Fibroblast of lung (primary cell): ENCODE data around the gene USH2A. TPM values are rescaled to one million over a fixed set of nuclear protein-coding genes. Genes with fewer than 3 reads are reported as not detected.

Experiments used
- DNase-seq, 2 donors: peaks; one replicate each; pipeline versions ENCODE4 v3.0.0 to v3.0.0-alpha.2; 2010; ENCODE audit warnings: low read depth in 2 of 2
- H2AFZ ChIP-seq: 2 replicates; pipeline ENCODE4 v1.5.1; 2012; ENCODE audit warnings: low read length, control low read depth, inconsistent platforms
- H3K27ac ChIP-seq: 2 replicates; pipeline ENCODE4 v1.5.1; 2011; ENCODE audit warnings: low read length, control low read depth; ENCODE audit not compliant: insufficient read depth
- H3K27me3 ChIP-seq: 2 replicates; pipeline ENCODE4 v1.5.1; 2011; ENCODE audit warnings: mild to moderate bottlenecking, low read length; ENCODE audit not compliant: control insufficient read depth, insufficient read depth
- H3K36me3 ChIP-seq: 2 replicates; pipeline ENCODE4 v1.5.1; 2011; ENCODE audit warnings: low read length; ENCODE audit not compliant: control insufficient read depth, insufficient read depth
- H3K4me1 ChIP-seq: 2 replicates; pipeline ENCODE4 v1.5.1; 2011; ENCODE audit warnings: low read length; ENCODE audit not compliant: control insufficient read depth, insufficient read depth; ENCODE audit errors: extremely low read depth
- H3K4me2 ChIP-seq: 2 replicates; pipeline ENCODE4 v1.5.1; 2011; ENCODE audit warnings: low read length, control low read depth; ENCODE audit not compliant: insufficient read depth; ENCODE audit errors: extremely low read depth
- H3K4me3 ChIP-seq, 4 experiments: fragments of 200-600 bp in 1 of 4; sonication (generic) in 1 of 4; replicated peaks in 1 of 4; 2 replicates each; pipeline ENCODE4 v1.5.1; 2011 to 2016; ENCODE audit warnings: low read length in 4 of 4, low read depth in 3 of 4, mild to moderate bottlenecking in 3 of 4, control low read depth in 2 of 4, inconsistent platforms in 1 of 4, mixed read lengths in 1 of 4; ENCODE audit not compliant: insufficient read depth in 1 of 4; ENCODE audit errors: control extremely low read depth in 1 of 4
- H3K79me2 ChIP-seq: 2 replicates; pipeline ENCODE4 v1.5.1; 2012; ENCODE audit warnings: mild to moderate bottlenecking, low read length, inconsistent platforms; ENCODE audit not compliant: control insufficient read depth, insufficient read depth
- H3K9ac ChIP-seq: 2 replicates; pipeline ENCODE4 v1.5.1; 2011; ENCODE audit warnings: mild to moderate bottlenecking, low read length, control low read depth; ENCODE audit not compliant: insufficient read depth
- H3K9me3 ChIP-seq: 2 replicates; pipeline ENCODE4 v1.5.1; 2012; ENCODE audit warnings: low read depth, low read length; ENCODE audit not compliant: control insufficient read depth, insufficient read depth
- H4K20me1 ChIP-seq: 2 replicates; pipeline ENCODE4 v1.5.1; 2011; ENCODE audit warnings: low read length; ENCODE audit not compliant: control insufficient read depth, insufficient read depth; ENCODE audit errors: extremely low read depth
- CTCF ChIP-seq, 2 donors: IDR thresholded peaks in 1 of 2; conservative IDR thresholded peaks in 1 of 2; 1 replicate in 1 of 2; 2 replicates in 1 of 2; pipeline ENCODE4 v1.5.1; 2011 to 2012; ENCODE audit warnings: low read length in 2 of 2, control low read depth in 1 of 2, inconsistent platforms in 1 of 2, low read depth in 1 of 2, mild to moderate bottlenecking in 1 of 2
- EZH2 ChIP-seq: IDR thresholded peaks from 2 replicates; pipeline ENCODE4 v1.5.1; 2012; ENCODE audit warnings: low read length, control low read depth, mild to moderate bottlenecking; ENCODE audit errors: missing control alignments
- polyA plus RNA-seq, 2 donors: library from polyadenylated mRNA; depleted of rRNA in 1 of 2; stranded (reverse) in 1 of 2; unstranded in 1 of 2; fragments of >200 nt; gene quantifications; 2 replicates each; pipeline ENCODE4 v1.2.1, GENCODE V29; 2011 to 2012; ENCODE audit warnings: missing spikeins in 1 of 2
- total RNA-seq: library from RNA; depleted of rRNA; stranded (reverse); fragments of >200 nt; gene quantifications from 2 replicates; pipeline ENCODE4 v1.2.1, GENCODE V29; 2014

The USH2A gene
- total and polyA plus RNA-seq, 2 donors (not counting 1 experiment from before 2014, with no cell fraction given), result under 0.01 to 0.01 TPM

- no peak for TF ChIP-seq EZH2
- no peak for TF ChIP-seq CTCF (conservative IDR thresholded peaks at IDR 0.05 in 1 of 2, IDR thresholded peaks at IDR 0.05 in 1 of 2; ENCODE audit: low read depth in 1 of 2, low read length in 2 of 2)
- Histone ChIP-seq H3K9ac (no peak overlapping the region), H3K36me3 (no peaks in the 10 kb centered on the region), H3K4me1 (no peaks in the 10 kb centered on the region), H3K4me3 (no peak overlapping the region), H3K79me2 (no peaks in the 10 kb centered on the region), H4K20me1 (no peaks in the 10 kb centered on the region), H2AFZ (no peak overlapping the region), H3K27ac (no peak overlapping the region), H3K4me2 (no peak overlapping the region), H3K9me3 (no peaks in the 10 kb centered on the region), H3K27me3 (no peaks in the 10 kb centered on the region)
- no peak for DNase-seq
These were observed 30.5 kb upstream of the USH2A start for GRCh38 chr1:216453777-216454176.

- H3K4me2 ChIP-seq, result no peak overlapping the region
- H4K20me1 ChIP-seq, result no peaks in the 10 kb centered on the region
- no peak overlapping the region for H3K4me3 ChIP-seq
- no peak overlapping the region for H3K27ac ChIP-seq
- H3K79me2 ChIP-seq, result no peaks in the 10 kb centered on the region
- H3K9ac ChIP-seq, result no peak overlapping the region
- TF ChIP-seq CTCF (conservative IDR thresholded peaks at IDR 0.05 in 1 of 2, IDR thresholded peaks at IDR 0.05 in 1 of 2; ENCODE audit: low read depth in 1 of 2, low read length in 2 of 2) (no peak), EZH2 (no peak)
- H3K27me3 ChIP-seq, result no peaks in the 10 kb centered on the region
- DNase-seq, result no peak
- no peaks in the 10 kb centered on the region for H3K4me1 ChIP-seq
- no peaks in the 10 kb centered on the region for H3K36me3 ChIP-seq
- H2AFZ ChIP-seq, result no peak overlapping the region
- no peaks in the 10 kb centered on the region for H3K9me3 ChIP-seq
These were observed 27.0 kb upstream of the USH2A start for GRCh38 chr1:216450227-216450626.

GRCh38 chr1:216448011-216448510, 24.8 kb upstream of the USH2A start:
- H3K27me3 ChIP-seq, result no peaks in the 10 kb centered on the region
- no peak overlapping the region for H3K4me3 ChIP-seq
- H3K27ac ChIP-seq, result no peak overlapping the region
- H3K36me3 ChIP-seq, result no peaks in the 10 kb centered on the region
- no peaks in the 10 kb centered on the region for H4K20me1 ChIP-seq
- DNase-seq, result peak in 1 of 2 donors; percentile 43
- H2AFZ ChIP-seq, result no peak overlapping the region
- no peak for TF ChIP-seq CTCF (conservative IDR thresholded peaks at IDR 0.05 in 1 of 2, IDR thresholded peaks at IDR 0.05 in 1 of 2; ENCODE audit: low read depth in 1 of 2, low read length in 2 of 2)
- TF ChIP-seq EZH2, result no peak
- no peaks in the 10 kb centered on the region for H3K9me3 ChIP-seq
- no peak overlapping the region for H3K9ac ChIP-seq
- H3K4me1 ChIP-seq, result no peaks in the 10 kb centered on the region
- no peak overlapping the region for H3K4me2 ChIP-seq
- no peaks in the 10 kb centered on the region for H3K79me2 ChIP-seq
